ENCODE data around the gene CPB1. TPM values are rescaled to one million over a fixed set of nuclear protein-coding genes. Genes with fewer than 3 reads are reported as not detected.

Gene CPB1
- total and polyA plus RNA-seq, 2 of the 8 experiments (the other 6 are each of a cell fraction or from before 2014, with no cell fraction given): not detected

- H3K27me3 ChIP-seq (replicated peaks in 1 of 4; ENCODE audit: control insufficient read depth in 3 of 4, extremely low read depth in 1 of 4, insufficient read depth in 3 of 4, low read length in 3 of 4): no peaks in the 10 kb centered on the region
- no peak for FAIRE-seq
Measured at GRCh38 chr3:148878095-148878494, 50.5 kb downstream of the CPB1 start.

More at GRCh38 chr3:148878095-148878494, 50.5 kb downstream of the CPB1 start:
- no peaks in the 10 kb centered on the region for H3K79me2 ChIP-seq (ENCODE audit: control insufficient read depth in 1 of 2, insufficient read depth in 2 of 2, low read length in 2 of 2)
- H3K4me3 ChIP-seq (ENCODE audit: extremely low read depth in 1 of 4, insufficient read depth in 2 of 4, low read depth in 3 of 4, low read length in 4 of 4): no peak overlapping the region
- no peak overlapping the region for H2BK5ac ChIP-seq (ENCODE audit: low read depth, low read length)
- no peak overlapping the region for H2BK20ac ChIP-seq (ENCODE audit: low read length)
- H3K79me1 ChIP-seq (ENCODE audit: low read depth, low read length): no peaks in the 10 kb centered on the region
- no peak overlapping the region for H3K27ac ChIP-seq (ENCODE audit: low read depth, low read length)
- H3K36me3 ChIP-seq (ENCODE audit: control insufficient read depth in 2 of 4, insufficient read depth in 4 of 4, low read length in 3 of 4): no peaks in the 10 kb centered on the region
- H2AK5ac ChIP-seq (ENCODE audit: low read depth, low read length): no peak overlapping the region
- H3K18ac ChIP-seq (ENCODE audit: extremely low read depth, low read length): no peak overlapping the region
- H3K4me1 ChIP-seq (replicated peaks in 1 of 4; ENCODE audit: control insufficient read depth in 3 of 4, insufficient read depth in 4 of 4, low read length in 3 of 4): no peaks in the 10 kb centered on the region
- TF ChIP-seq NRF1 (IDR thresholded peaks at IDR 0.05; ENCODE audit: low read depth, low read length) (no peak), PHF8 (conservative IDR thresholded peaks at IDR 0.05; ENCODE audit: low read depth, low read length) (no peak), MAX (IDR thresholded peaks at IDR 0.05) (no peak), RXRA (IDR thresholded peaks at IDR 0.05; ENCODE audit: insufficient read depth, low read depth, low read length) (no peak), SRF (IDR thresholded peaks at IDR 0.05; ENCODE audit: low read depth, low read length) (no peak), TBP (IDR thresholded peaks at IDR 0.05; ENCODE audit: low read depth, low read length) (no peak)
- no peak overlapping the region for H4K91ac ChIP-seq (replicated peaks; ENCODE audit: insufficient read length, low read length)
- H4K20me1 ChIP-seq (replicated peaks in 1 of 2; ENCODE audit: control insufficient read depth in 1 of 2, insufficient read depth in 2 of 2, low read length in 2 of 2): no peaks in the 10 kb centered on the region
- CTCF ChIA-PET (ENCODE audit: partially characterized antibody): interaction anchor here (1.2 to 5.8 kb wide), 3 partner anchors 9 to 151 kb away, joined by 3 to 41 read pairs (median 39); no protein-coding TSS in a partner anchor
- no peak overlapping the region for H2AFZ ChIP-seq (ENCODE audit: low read length)
- no peak overlapping the region for H3K56ac ChIP-seq (replicated peaks; ENCODE audit: insufficient read length, low read depth, low read length)
- no peaks in the 10 kb centered on the region for H3K9me3 ChIP-seq (ENCODE audit: insufficient read depth in 2 of 2, low read depth in 1 of 2, low read length in 1 of 2)
- no peaks in the 10 kb centered on the region for H3K23me2 ChIP-seq (ENCODE audit: low read depth, low read length)
- H4K8ac ChIP-seq (ENCODE audit: extremely low read depth, insufficient read depth, low read length): no peak overlapping the region
- H3K14ac ChIP-seq (ENCODE audit: insufficient read length): no peak overlapping the region
- H2BK120ac ChIP-seq (replicated peaks; ENCODE audit: low read depth, low read length): no peak overlapping the region
- no peak overlapping the region for H3K4me2 ChIP-seq (ENCODE audit: insufficient read depth in 1 of 2, low read depth in 2 of 2, low read length in 2 of 2)
- H3K23ac ChIP-seq (ENCODE audit: insufficient read length): no peak overlapping the region
- POLR2A ChIA-PET (ENCODE audit: partially characterized antibody): no interaction called here
- H3K9ac ChIP-seq (replicated peaks in 1 of 4; ENCODE audit: extremely low read depth in 1 of 4, low read depth in 3 of 4, low read length in 3 of 4): no peak overlapping the region
- H2BK15ac ChIP-seq (ENCODE audit: low read length): no peak overlapping the region
- no peak overlapping the region for H3K4ac ChIP-seq (replicated peaks; ENCODE audit: insufficient read length, low read depth, low read length)
- no peak overlapping the region for H2BK12ac ChIP-seq (ENCODE audit: low read depth, low read length)
- DNase-seq (ENCODE audit: low read depth in 1 of 2, low spot score in 2 of 2): no peak
- H4K5ac ChIP-seq (ENCODE audit: insufficient read length, low read depth, low read length): no peak overlapping the region
